ENCODE measurements around the gene PPP1R37. TPM values are rescaled to one million over a fixed set of nuclear protein-coding genes. Genes with fewer than 3 reads are reported as not detected.

Gene PPP1R37
- total RNA-seq, 1 donor from 2014 or later: 19.3 TPM

Other genes with a start within 250 kb of the PPP1R37 start
- 115 TPM for gene NECTIN2, start 246.9 kb upstream of the PPP1R37 start, total RNA-seq
- 29.1 TPM for gene TOMM40, start 201.9 kb upstream of the PPP1R37 start, total RNA-seq
- 79.3 TPM for gene APOE, start 187.4 kb upstream of the PPP1R37 start, total RNA-seq
- gene APOC1, start 178.6 kb upstream of the PPP1R37 start, total RNA-seq: 29.0 TPM
- gene APOC4, start 150.9 kb upstream of the PPP1R37 start, total RNA-seq: not detected
- 4.2 TPM for gene APOC2, start 147.1 kb upstream of the PPP1R37 start, total RNA-seq
- 105 TPM for gene CLPTM1, start 137.8 kb upstream of the PPP1R37 start, total RNA-seq
- 27.4 TPM for gene RELB, start 91.7 kb upstream of the PPP1R37 start, total RNA-seq
- gene CLASRP, start 54.1 kb upstream of the PPP1R37 start, total RNA-seq: 109 TPM
- gene ZNF296, start 16.7 kb upstream of the PPP1R37 start, total RNA-seq: 0.45 TPM
- 8.8 TPM for gene GEMIN7, start 13.9 kb upstream of the PPP1R37 start, total RNA-seq
- gene NKPD1, start 67.8 kb downstream of the PPP1R37 start, total RNA-seq: not detected
- gene TRAPPC6A, start 85.1 kb downstream of the PPP1R37 start, total RNA-seq: 20.8 TPM
- 13.0 TPM for gene BLOC1S3, start 85.6 kb downstream of the PPP1R37 start, total RNA-seq
- gene EXOC3L2, start 152.2 kb downstream of the PPP1R37 start, total RNA-seq: 4.9 TPM
- gene MARK4, start 158.1 kb downstream of the PPP1R37 start, total RNA-seq: 37.5 TPM
- not detected for gene CKM, start 229.7 kb downstream of the PPP1R37 start, total RNA-seq
- gene KLC3, start 247.6 kb downstream of the PPP1R37 start, total RNA-seq: not detected